HepG2 (cell line): ENCODE data around the gene TTC21B. TPM values are rescaled to one million over a fixed set of nuclear protein-coding genes. Genes with fewer than 3 reads are reported as not detected.

Source experiments
- ADNP ChIP-seq: sonication (generic); formaldehyde crosslinking; IDR thresholded peaks from 2 replicates; pipeline ENCODE4 v1.4.0; 2020; ENCODE audit warnings: missing genetic modification reagents
- AHDC1 ChIP-seq: sonication (generic); formaldehyde crosslinking; IDR thresholded peaks from 2 replicates; pipeline ENCODE4 v1.5.1; 2020; ENCODE audit warnings: mild to moderate bottlenecking, missing genetic modification reagents, borderline replicate concordance
- ARHGAP35 ChIP-seq: sonication (generic); formaldehyde crosslinking; IDR thresholded peaks from 2 replicates; pipeline ENCODE4 v1.9.0; 2022; ENCODE audit warnings: mild to moderate bottlenecking, inconsistent platforms, moderate library complexity, missing genetic modification reagents, borderline replicate concordance
- BATF2 ChIP-seq: sonication (generic); formaldehyde crosslinking; IDR thresholded peaks from 2 replicates; pipeline ENCODE4 v1.8.0; 2022; ENCODE audit warnings: mild to moderate bottlenecking, missing genetic modification reagents, moderate library complexity
- CENPT ChIP-seq: sonication (generic); formaldehyde crosslinking; IDR thresholded peaks from 2 replicates; pipeline ENCODE4 v1.8.0; 2022; ENCODE audit warnings: low read depth, mild to moderate bottlenecking, moderate library complexity, missing genetic modification reagents
- CENPX ChIP-seq: sonication (generic); formaldehyde crosslinking; IDR thresholded peaks from 2 replicates; pipeline ENCODE4 v1.9.0; 2021; ENCODE audit warnings: mild to moderate bottlenecking, missing genetic modification reagents, moderate library complexity
- CERS6 ChIP-seq: sonication (generic); formaldehyde crosslinking; IDR thresholded peaks from 2 replicates; pipeline ENCODE4 v1.5.0; 2020; ENCODE audit warnings: missing genetic modification reagents
- CHD2 ChIP-seq: IDR thresholded peaks from 2 replicates; pipeline ENCODE4 v1.6.1; 2011; ENCODE audit warnings: low read depth, low read length, improper control_type of control experiment
- KDM1A ChIP-seq: IDR thresholded peaks from 2 replicates; pipeline ENCODE4 v1.6.1; 2016; ENCODE audit warnings: missing compliant biosample characterization
- MTA3 ChIP-seq: sonication (generic); formaldehyde crosslinking; IDR thresholded peaks from 2 replicates; pipeline ENCODE4 v1.4.0; 2020; ENCODE audit warnings: missing genetic modification reagents
- PAX8 ChIP-seq: sonication (generic); formaldehyde crosslinking; IDR thresholded peaks from 2 replicates; pipeline ENCODE4 v1.8.0; 2022; ENCODE audit warnings: mild to moderate bottlenecking, missing genetic modification reagents, borderline replicate concordance
- SNAPC5 ChIP-seq: sonication (generic); formaldehyde crosslinking; IDR thresholded peaks from 2 replicates; pipeline ENCODE4 v1.8.1; 2023; ENCODE audit warnings: mild to moderate bottlenecking, missing genetic modification reagents, borderline replicate concordance
- ZNF512 ChIP-seq: sonication (generic); formaldehyde crosslinking; IDR thresholded peaks from 2 replicates; pipeline ENCODE4 v1.4.0; 2020; ENCODE audit warnings: mild to moderate bottlenecking, missing genetic modification reagents
- ZNF792 ChIP-seq: IDR thresholded peaks from 2 replicates; pipeline ENCODE4 v1.6.1; 2016
- ZSCAN21 ChIP-seq: sonication (generic); formaldehyde crosslinking; IDR thresholded peaks from 2 replicates; pipeline ENCODE4 v1.8.0; 2022; ENCODE audit warnings: mild to moderate bottlenecking, missing genetic modification reagents, moderate library complexity, borderline replicate concordance
- polyA plus RNA-seq, 8 experiments: library from polyadenylated mRNA; depleted of rRNA in 3 of 8; stranded (reverse) in 7 of 8; unstranded in 1 of 8; fragments of >200 nt; fragmentation: Illumina TruSeq in 4 of 8; extraction: Trizol in 4 of 8; gene quantifications; 2 replicates each; pipeline versions ENCODE4 v1.2.1 to v1.2.3, GENCODE V29; 2011 to 2016; ENCODE audit warnings: low read depth in 4 of 8, missing spikeins in 1 of 8, mixed read lengths in 1 of 8; ENCODE audit not compliant: insufficient read depth in 1 of 8
- total RNA-seq, 5 experiments: library from RNA; depleted of rRNA; stranded (reverse); fragments of >200 nt; fragmentation: Illumina TruSeq; extraction: Trizol; gene quantifications; 2 replicates each; pipeline ENCODE4 v1.2.3, GENCODE V29; 2016; ENCODE audit warnings: low read depth in 1 of 5

The TTC21B gene
- total and polyA plus RNA-seq, 2 of the 13 experiments (the other 11 are each of a cell fraction or from before 2014, with no cell fraction given), result 39.1 to 67.1 TPM

- TF ChIP-seq ZSCAN21 (CRISPR knock-in tag) (peak; percentile 80; the same call in 1 of the 2 replicates), BATF2 (0 out of 2 replicates have a peak, but pooled peaks have one; percentile 80), CENPX (CRISPR knock-in tag) (no peak), KDM1A (no peak), ZNF792 (CRISPR knock-in tag) (peak; percentile 91; the same call in 1 of the 2 replicates), PAX8 (no peak), ARHGAP35 (0 out of 2 replicates have a peak, but pooled peaks have one; percentile 47), ADNP (CRISPR knock-in tag) (peak; percentile 58; the same call in 1 of the 2 replicates), SNAPC5 (CRISPR knock-in tag) (no peak), MTA3 (CRISPR knock-in tag) (no peak), CENPT (CRISPR knock-in tag) (no peak), CERS6 (CRISPR knock-in tag) (no peak), AHDC1 (CRISPR knock-in tag) (peak; percentile 60), CHD2 (no peak; the same call in 1 of the 2 replicates), ZNF512 (CRISPR knock-in tag) (peak; percentile 75; the same call in 1 of the 2 replicates)
Observed at GRCh38 chr2:165953655-165954606, at the start of gene TTC21B (continued).
